GM10266 (cell line): ENCODE data around the gene KAT6B.

Experiments used
- DNase-seq: peaks from one replicate; pipeline ENCODE4 v3.0.0; 2012; ENCODE audit errors: extremely low spot score
- CTCF ChIP-seq: IDR thresholded peaks from 2 replicates; pipeline ENCODE4 v1.5.1; 2012; ENCODE audit warnings: mild to moderate bottlenecking, low read depth; ENCODE audit not compliant: control insufficient read depth, insufficient read depth; ENCODE audit errors: missing control alignments

The KAT6B gene

GRCh38 chr10:74814797-74815196 is 11.6 kb upstream of the KAT6B start:
- DNase-seq, result no peak
- TF ChIP-seq CTCF, result no peak

- no peak for DNase-seq
- no peak for TF ChIP-seq CTCF
These were observed 9.4 kb upstream of the KAT6B start for GRCh38 chr10:74816824-74817498.

GRCh38 chr10:74821501-74821900 is 4.9 kb upstream of the KAT6B start:
- no peak for TF ChIP-seq CTCF
- DNase-seq, result no peak

- TF ChIP-seq CTCF, result no peak
- no peak for DNase-seq
These were observed 4.3 kb upstream of the KAT6B start for GRCh38 chr10:74822101-74822500.

GRCh38 chr10:74822521-74823089 is 3.8 kb upstream of the KAT6B start:
- TF ChIP-seq CTCF, result no peak
- no peak for DNase-seq

- TF ChIP-seq CTCF, result no peak
- no peak for DNase-seq
These were observed 2.6 kb upstream of the KAT6B start for GRCh38 chr10:74823791-74824183.

- DNase-seq, result no peak
- TF ChIP-seq CTCF, result no peak
These were observed 2.1 kb upstream of the KAT6B start for GRCh38 chr10:74824184-74824899.
